ENCODE data around the gene TFF3.

TFF3 gene

GRCh38 chr21:42291003-42291750 is 24.0 kb downstream of the TFF3 start:
- Histone ChIP-seq H3K4me1 (ENCODE audit: insufficient read depth, insufficient read length) (peaks cover 4% of the 10 kb centered on the region), H3K27me3 (ENCODE audit: insufficient read depth, insufficient read length) (peaks cover 3% of the 10 kb centered on the region), H3K9ac (ENCODE audit: insufficient read length, low read depth) (no peak overlapping the region), H3K9me3 (ENCODE audit: insufficient read depth, low read length) (peaks cover 6% of the 10 kb centered on the region; the same call in 1 of the 2 replicates), H3K36me3 (ENCODE audit: insufficient read depth, insufficient read length, low read length) (no peaks in the 10 kb centered on the region), H3K4me3 (ENCODE audit: insufficient read length, low read depth) (no peak overlapping the region)
- no peak for DNase-seq (ENCODE audit: low read depth, low spot score)
- TF ChIP-seq SUZ12 (IDR thresholded peaks at IDR 0.05; ENCODE audit: extremely low read depth, insufficient read depth, insufficient read length) = no peak
- no peak for TF ChIP-seq ZNF274 (IDR thresholded peaks at IDR 0.05; ENCODE audit: low read depth, low read length)
- no peak for TF ChIP-seq YY1 (IDR thresholded peaks at IDR 0.05; ENCODE audit: insufficient read depth, insufficient read length)

- Histone ChIP-seq H3K27me3 (ENCODE audit: insufficient read depth, insufficient read length) (peaks cover 3% of the 10 kb centered on the region), H3K36me3 (ENCODE audit: insufficient read depth, insufficient read length, low read length) (no peaks in the 10 kb centered on the region)
- DNase-seq (ENCODE audit: low read depth, low spot score) = no peak
Observed at GRCh38 chr21:42290505-42290904, 24.7 kb downstream of the TFF3 start.

GRCh38 chr21:42289926-42290325 is 25.3 kb downstream of the TFF3 start:
- TF ChIP-seq SUZ12 (IDR thresholded peaks at IDR 0.05; ENCODE audit: extremely low read depth, insufficient read depth, insufficient read length) (no peak), ZNF274 (IDR thresholded peaks at IDR 0.05; ENCODE audit: low read depth, low read length) (no peak), YY1 (IDR thresholded peaks at IDR 0.05; ENCODE audit: insufficient read depth, insufficient read length) (no peak)
- Histone ChIP-seq H3K9me3 (ENCODE audit: insufficient read depth, low read length) (peaks cover 6% of the 10 kb centered on the region; the same call in 1 of the 2 replicates), H3K4me1 (ENCODE audit: insufficient read depth, insufficient read length) (peaks cover 4% of the 10 kb centered on the region), H3K4me3 (ENCODE audit: insufficient read length, low read depth) (no peak overlapping the region), H3K9ac (ENCODE audit: insufficient read length, low read depth) (no peak overlapping the region), H3K36me3 (ENCODE audit: insufficient read depth, insufficient read length, low read length) (no peaks in the 10 kb centered on the region), H3K27me3 (ENCODE audit: insufficient read depth, insufficient read length) (peaks cover 3% of the 10 kb centered on the region)
- DNase-seq (ENCODE audit: low read depth, low spot score) = no peak

More at GRCh38 chr21:42290505-42290904, 24.7 kb downstream of the TFF3 start:
- Histone ChIP-seq H3K4me3 (ENCODE audit: insufficient read length, low read depth) (no peak overlapping the region), H3K9ac (ENCODE audit: insufficient read length, low read depth) (no peak overlapping the region), H3K9me3 (ENCODE audit: insufficient read depth, low read length) (peaks cover 6% of the 10 kb centered on the region; the same call in 1 of the 2 replicates), H3K4me1 (ENCODE audit: insufficient read depth, insufficient read length) (peaks cover 4% of the 10 kb centered on the region)
- TF ChIP-seq YY1 (IDR thresholded peaks at IDR 0.05; ENCODE audit: insufficient read depth, insufficient read length) = no peak

GRCh38 chr21:42288962-42289361 is 26.2 kb downstream of the TFF3 start:
- no peak for DNase-seq (ENCODE audit: low read depth, low spot score)
- no peak overlapping the region for H3K4me3 ChIP-seq (ENCODE audit: insufficient read length, low read depth)
- TF ChIP-seq ZNF274 (IDR thresholded peaks at IDR 0.05; ENCODE audit: low read depth, low read length) (no peak), SUZ12 (IDR thresholded peaks at IDR 0.05; ENCODE audit: extremely low read depth, insufficient read depth, insufficient read length) (no peak), YY1 (IDR thresholded peaks at IDR 0.05; ENCODE audit: insufficient read depth, insufficient read length) (no peak)
- H3K4me1 ChIP-seq (ENCODE audit: insufficient read depth, insufficient read length) = peaks cover 8% of the 10 kb centered on the region
- H3K9ac ChIP-seq (ENCODE audit: insufficient read length, low read depth) = no peak overlapping the region
- H3K9me3 ChIP-seq (ENCODE audit: insufficient read depth, low read length) = peaks cover 6% of the 10 kb centered on the region; the same call in 1 of the 2 replicates
- H3K27me3 ChIP-seq (ENCODE audit: insufficient read depth, insufficient read length) = peaks cover 3% of the 10 kb centered on the region
- H3K36me3 ChIP-seq (ENCODE audit: insufficient read depth, insufficient read length, low read length) = no peaks in the 10 kb centered on the region

GRCh38 chr21:42287193-42288083 is 27.8 kb downstream of the TFF3 start:
- TF ChIP-seq YY1 (IDR thresholded peaks at IDR 0.05; ENCODE audit: insufficient read depth, insufficient read length) (no peak), SUZ12 (IDR thresholded peaks at IDR 0.05; ENCODE audit: extremely low read depth, insufficient read depth, insufficient read length) (no peak), ZNF274 (IDR thresholded peaks at IDR 0.05; ENCODE audit: low read depth, low read length) (no peak)
- Histone ChIP-seq H3K9me3 (ENCODE audit: insufficient read depth, low read length) (peaks cover 6% of the 10 kb centered on the region; the same call in 1 of the 2 replicates), H3K36me3 (ENCODE audit: insufficient read depth, insufficient read length, low read length) (no peaks in the 10 kb centered on the region), H3K9ac (ENCODE audit: insufficient read length, low read depth) (no peak overlapping the region), H3K4me1 (ENCODE audit: insufficient read depth, insufficient read length) (peaks cover 8% of the 10 kb centered on the region), H3K27me3 (ENCODE audit: insufficient read depth, insufficient read length) (peaks cover 3% of the 10 kb centered on the region), H3K4me3 (ENCODE audit: insufficient read length, low read depth) (no peak overlapping the region)
- DNase-seq (ENCODE audit: low read depth, low spot score) = no peak

- H3K27me3 ChIP-seq (ENCODE audit: insufficient read depth, insufficient read length) = peaks cover 3% of the 10 kb centered on the region
- no peak overlapping the region for H3K9ac ChIP-seq (ENCODE audit: insufficient read length, low read depth)
- no peaks in the 10 kb centered on the region for H3K36me3 ChIP-seq (ENCODE audit: insufficient read depth, insufficient read length, low read length)
- DNase-seq (ENCODE audit: low read depth, low spot score) = no peak
- H3K4me3 ChIP-seq (ENCODE audit: insufficient read length, low read depth) = no peak overlapping the region
- no peak for TF ChIP-seq YY1 (IDR thresholded peaks at IDR 0.05; ENCODE audit: insufficient read depth, insufficient read length)
- no peak for TF ChIP-seq ZNF274 (IDR thresholded peaks at IDR 0.05; ENCODE audit: low read depth, low read length)
- TF ChIP-seq SUZ12 (IDR thresholded peaks at IDR 0.05; ENCODE audit: extremely low read depth, insufficient read depth, insufficient read length) = no peak
- H3K9me3 ChIP-seq (ENCODE audit: insufficient read depth, low read length) = peaks cover 6% of the 10 kb centered on the region; the same call in 1 of the 2 replicates
- peaks cover 6% of the 10 kb centered on the region for H3K4me1 ChIP-seq (ENCODE audit: insufficient read depth, insufficient read length)
Observed at GRCh38 chr21:42286416-42286815, 28.8 kb downstream of the TFF3 start.

All from NT2/D1 (cell line).